HCT116 (cell line): Measurements from ENCODE around the gene ARHGAP18. TPM values are rescaled to one million over a fixed set of nuclear protein-coding genes. Genes with fewer than 3 reads are reported as not detected.

ENCODE experiments used
- ATAC-seq: fragments of 200-7000 bp; cut with Tn5 transposase; 2 replicates; pipeline ENCODE4 v1.9.1; 2020; ENCODE audit warnings: mild to moderate bottlenecking, moderate library complexity
- BruUV-seq: library from RNA; stranded (reverse); fragments of 400-500 nt; replicated peaks from 2 replicates; lab custom pipeline; 2021; lab: Mats Ljungman, UMichigan
- CTCF ChIA-PET: fragments of 300-600 bp; sonication (Branson Sonifier 250); formaldehyde crosslinking; loops from one replicate; lab custom pipeline; 2021; ENCODE audit warnings: antibody characterized with exemption; lab: Charles Lee
- POLR2A ChIA-PET: fragments of 300-600, 350-600 bp; sonication (Branson Sonifier 250); formaldehyde crosslinking; loops from one replicate; lab custom pipeline; 2021; ENCODE audit warnings: antibody characterized with exemption; lab: Charles Lee
- RAD21 ChIA-PET, 2 experiments: fragments of 300-600 bp; sonication (Branson Sonifier 250); formaldehyde crosslinking; loops; one replicate each; lab custom pipeline; 2023; ENCODE audit warnings: low total read pairs in 2 of 2; ENCODE audit not compliant: uncharacterized antibody in 2 of 2, unreplicated experiment in 2 of 2, low non-redundant PET in 1 of 2; lab: Charles Lee
- DNase-seq: peaks from one replicate; pipeline ENCODE4 v3.0.0-alpha.2; 2010; ENCODE audit warnings: low read depth, low spot score
- H2AFZ ChIP-seq: fragments of 200-600 bp; shearing (Covaris generic), sonication (generic); 2 replicates; pipeline ENCODE4 v1.6.1; 2017; ENCODE audit warnings: low read depth, mixed run types, mixed read lengths, antibody characterized with exemption, low read length; ENCODE audit not compliant: poor library complexity, severe bottlenecking
- H3K27ac ChIP-seq: 2 replicates; pipeline ENCODE4 v1.5.1; 2012; ENCODE audit warnings: low read depth, low read length
- H3K27me3 ChIP-seq: fragments of 200-600 bp; sonication (generic); 2 replicates; pipeline ENCODE4 v1.6.1; 2016; ENCODE audit warnings: mixed run types, low read length, mixed read lengths; ENCODE audit not compliant: insufficient read depth
- H3K36me3 ChIP-seq, 2 experiments: fragments of 200-500 bp in 1 of 2; fragments of 200-600 bp in 1 of 2; sonication (Bioruptor generic) in 1 of 2; sonication (generic) in 1 of 2; 2 replicates each; pipeline versions ENCODE4 v1.5.1 to v1.6.1; 2014 to 2016; ENCODE audit warnings: low read length in 2 of 2, inconsistent platforms in 1 of 2, mixed read lengths in 1 of 2, mixed run types in 1 of 2; ENCODE audit not compliant: insufficient read depth in 2 of 2, control insufficient read depth in 1 of 2
- H3K4me1 ChIP-seq, 2 experiments: fragments of 200-600 bp in 1 of 2; sonication (generic) in 1 of 2; 2 replicates each; pipeline versions ENCODE4 v1.5.1 to v1.6.1; 2012 to 2017; ENCODE audit warnings: low read length in 2 of 2, inconsistent platforms in 1 of 2, mild to moderate bottlenecking in 1 of 2, mixed read lengths in 1 of 2, mixed run types in 1 of 2, moderate library complexity in 1 of 2; ENCODE audit not compliant: insufficient read depth in 2 of 2, control insufficient read depth in 1 of 2
- H3K4me2 ChIP-seq: fragments of 200-600 bp; sonication (generic); 2 replicates; pipeline ENCODE4 v1.6.1; 2017; ENCODE audit warnings: mixed run types, low read length, mixed read lengths
- H3K4me3 ChIP-seq, 2 experiments: fragments of 200-600 bp in 1 of 2; sonication (generic) in 1 of 2; replicated peaks in 1 of 2; 2 replicates each; pipeline ENCODE4 v1.5.1; 2011 to 2016; ENCODE audit warnings: low read length in 2 of 2, control low read depth in 1 of 2, low read depth in 1 of 2, mild to moderate bottlenecking in 1 of 2, mixed read lengths in 1 of 2, mixed run types in 1 of 2
- H3K79me2 ChIP-seq: fragments of 200-600 bp; sonication (generic); 2 replicates; pipeline ENCODE4 v1.6.1; 2017; ENCODE audit warnings: mild to moderate bottlenecking, mixed run types, low read length, moderate library complexity, mixed read lengths; ENCODE audit not compliant: insufficient read depth
- H3K9ac ChIP-seq: fragments of 200-600 bp; sonication (generic); 2 replicates; pipeline ENCODE4 v1.6.1; 2016; ENCODE audit warnings: low read length, mixed read lengths
- H3K9me2 ChIP-seq: fragments of 200-600 bp; sonication (generic), shearing (Covaris generic); 2 replicates; pipeline ENCODE4 v1.6.1; 2017; ENCODE audit warnings: mixed run types, mild to moderate bottlenecking, moderate library complexity; ENCODE audit not compliant: insufficient read depth
- H3K9me3 ChIP-seq, 2 experiments: fragments of 200-500 bp in 1 of 2; fragments of 200-600 bp in 1 of 2; sonication (Bioruptor generic) in 1 of 2; sonication (generic) in 1 of 2; 2 replicates each; pipeline ENCODE4 v1.6.1; 2014 to 2017; ENCODE audit warnings: low read length in 2 of 2, mixed read lengths in 2 of 2, inconsistent platforms in 1 of 2, low read depth in 1 of 2, mild to moderate bottlenecking in 1 of 2, mixed run types in 1 of 2, moderate library complexity in 1 of 2; ENCODE audit not compliant: control insufficient read depth in 1 of 2, insufficient read depth in 1 of 2
- H4K20me1 ChIP-seq: fragments of 200-600 bp; sonication (generic), shearing (Covaris generic); 2 replicates; pipeline ENCODE4 v1.6.1; 2017; ENCODE audit warnings: mixed run types, mild to moderate bottlenecking, moderate library complexity; ENCODE audit not compliant: insufficient read depth
- CEBPB ChIP-seq: IDR thresholded peaks from 2 replicates; pipeline ENCODE4 v1.6.1; 2012; ENCODE audit warnings: low read depth
- EGR1 ChIP-seq: IDR thresholded peaks from 2 replicates; pipeline ENCODE4 v1.6.1; 2012; ENCODE audit warnings: low read depth
- ELF1 ChIP-seq: IDR thresholded peaks from 2 replicates; pipeline ENCODE4 v1.6.1; 2012; ENCODE audit warnings: low read depth, borderline replicate concordance
- EZH2 ChIP-seq: fragments of 200-600 bp; sonication (generic); IDR thresholded peaks from 2 replicates; pipeline ENCODE4 v1.6.1; 2017; ENCODE audit warnings: antibody characterized with exemption, mixed run types
- JUND ChIP-seq: IDR thresholded peaks from 2 replicates; pipeline ENCODE4 v1.6.1; 2012
- intact Hi-C: fragments of 100-400 bp; cut with micrococcal nuclease; formaldehyde crosslinking; loops from 2 replicates; pipeline ENCODE4 v1.10.0; 2022
- total RNA-seq: library from RNA; stranded (reverse); gene quantifications from one replicate; pipeline ENCODE4 v1.2.1, GENCODE V29; 2021; ENCODE audit not compliant: unreplicated experiment
- TF ChIP-seq, protein P1 (sequence below): IDR thresholded peaks from 2 replicates; pipeline ENCODE4 v1.6.1; 2012; ENCODE audit warnings: low read depth
- TF ChIP-seq, protein P2 (sequence below), 3 experiments: fragments of 200-600 bp in 1 of 3; sonication (generic) in 1 of 3; IDR thresholded peaks in 2 of 3; conservative IDR thresholded peaks in 1 of 3; 2 replicates each; pipeline ENCODE4 v1.5.1; 2012 to 2017; ENCODE audit warnings: low read depth in 2 of 3, low read length in 2 of 3, antibody characterized with exemption in 1 of 3, borderline replicate concordance in 1 of 3, control low read depth in 1 of 3, mild to moderate bottlenecking in 1 of 3, mixed read lengths in 1 of 3, mixed run types in 1 of 3, moderate library complexity in 1 of 3; ENCODE audit not compliant: insufficient read depth in 1 of 3

ARHGAP18 gene
- total RNA-seq, 1 experiment from 2014 or later, result 70.3 TPM

DNA sequence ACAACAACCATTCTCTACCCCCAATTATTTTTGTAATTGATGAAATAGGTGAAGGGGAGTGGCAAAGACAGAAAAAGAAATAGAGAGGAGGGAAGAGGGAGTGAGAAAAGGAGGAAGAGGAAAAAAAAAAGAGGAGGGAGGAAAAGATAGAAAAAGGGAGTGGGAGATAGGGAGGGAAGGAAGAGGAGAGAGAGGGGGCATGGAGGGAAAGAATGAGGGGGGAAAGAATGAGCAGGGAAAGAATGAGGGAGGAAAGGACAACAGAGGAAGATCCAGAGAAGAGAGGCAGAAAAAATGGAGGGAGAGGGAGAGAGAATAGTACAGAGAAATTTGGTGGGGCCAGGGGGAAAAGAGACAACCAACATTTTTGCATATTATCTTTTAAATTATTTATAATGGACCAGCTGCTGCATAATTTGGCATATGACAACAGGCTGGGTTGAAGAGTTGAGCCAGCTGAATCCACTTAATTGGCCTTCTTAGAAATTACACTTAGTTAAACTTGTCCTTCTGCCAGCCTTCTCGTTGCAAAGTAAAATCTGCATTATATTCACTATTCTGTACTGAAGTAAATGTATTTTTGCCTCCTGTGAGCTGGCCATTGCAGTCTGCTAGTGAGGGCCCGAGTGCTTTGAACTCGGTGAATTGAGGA lies 101.0 kb downstream of the ARHGAP18 start (continued):
- no peak for TF ChIP-seq JUND

DNA sequence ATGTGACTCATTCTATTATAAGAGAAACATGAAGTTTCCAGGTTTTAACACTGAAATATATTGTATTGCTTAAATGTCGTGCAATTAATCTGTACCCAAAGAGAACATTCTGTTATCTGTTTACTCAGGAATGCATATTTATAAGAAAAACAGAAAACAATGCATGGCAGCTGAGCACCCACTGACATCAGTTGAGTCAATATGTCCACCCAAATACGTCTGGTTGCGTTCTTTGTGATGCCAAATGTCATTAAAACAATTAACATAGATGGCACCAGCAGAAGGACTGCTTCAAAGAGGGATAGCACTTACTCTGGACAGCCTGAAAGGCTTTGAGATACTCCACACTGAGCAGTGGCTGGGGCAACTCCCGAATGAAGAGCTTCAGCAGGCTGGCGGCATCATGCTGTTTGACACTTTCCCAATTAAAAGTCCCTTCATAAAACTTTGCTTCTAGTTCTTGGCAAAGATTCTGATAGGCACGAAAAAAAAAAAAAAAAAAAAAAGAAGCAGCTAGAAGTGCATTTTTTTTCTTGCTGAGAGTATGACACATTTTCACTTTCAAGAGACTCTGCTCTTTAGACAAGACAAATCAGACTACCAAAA lies 102.3 kb downstream of the ARHGAP18 start:
- Histone ChIP-seq H4K20me1 (no peaks in the 10 kb centered on the region), H3K27me3 (no peaks in the 10 kb centered on the region), H3K9ac (no peak overlapping the region), H3K36me3 (peaks cover 21 to 40% of the 10 kb centered on the region in 2 experiments), H2AFZ (no peak overlapping the region), H3K9me3 (no peaks in the 10 kb centered on the region), H3K9me2 (no peaks in the 10 kb centered on the region), H3K4me3 (no peak overlapping the region), H3K79me2 (no peaks in the 10 kb centered on the region), H3K4me1 (no peaks in the 10 kb centered on the region), H3K4me2 (no peak overlapping the region), H3K27ac (no peak overlapping the region)
- RAD21 ChIA-PET, result no interaction called here
- CTCF ChIA-PET, result no interaction called here
- no TSS peak for BruUV-seq
- intact Hi-C loops, result no loop called here
- DNase-seq, result no peak
- no peak for TF ChIP-seq EGR1
- no peak for TF ChIP-seq ELF1
- TF ChIP-seq, protein P1, sequence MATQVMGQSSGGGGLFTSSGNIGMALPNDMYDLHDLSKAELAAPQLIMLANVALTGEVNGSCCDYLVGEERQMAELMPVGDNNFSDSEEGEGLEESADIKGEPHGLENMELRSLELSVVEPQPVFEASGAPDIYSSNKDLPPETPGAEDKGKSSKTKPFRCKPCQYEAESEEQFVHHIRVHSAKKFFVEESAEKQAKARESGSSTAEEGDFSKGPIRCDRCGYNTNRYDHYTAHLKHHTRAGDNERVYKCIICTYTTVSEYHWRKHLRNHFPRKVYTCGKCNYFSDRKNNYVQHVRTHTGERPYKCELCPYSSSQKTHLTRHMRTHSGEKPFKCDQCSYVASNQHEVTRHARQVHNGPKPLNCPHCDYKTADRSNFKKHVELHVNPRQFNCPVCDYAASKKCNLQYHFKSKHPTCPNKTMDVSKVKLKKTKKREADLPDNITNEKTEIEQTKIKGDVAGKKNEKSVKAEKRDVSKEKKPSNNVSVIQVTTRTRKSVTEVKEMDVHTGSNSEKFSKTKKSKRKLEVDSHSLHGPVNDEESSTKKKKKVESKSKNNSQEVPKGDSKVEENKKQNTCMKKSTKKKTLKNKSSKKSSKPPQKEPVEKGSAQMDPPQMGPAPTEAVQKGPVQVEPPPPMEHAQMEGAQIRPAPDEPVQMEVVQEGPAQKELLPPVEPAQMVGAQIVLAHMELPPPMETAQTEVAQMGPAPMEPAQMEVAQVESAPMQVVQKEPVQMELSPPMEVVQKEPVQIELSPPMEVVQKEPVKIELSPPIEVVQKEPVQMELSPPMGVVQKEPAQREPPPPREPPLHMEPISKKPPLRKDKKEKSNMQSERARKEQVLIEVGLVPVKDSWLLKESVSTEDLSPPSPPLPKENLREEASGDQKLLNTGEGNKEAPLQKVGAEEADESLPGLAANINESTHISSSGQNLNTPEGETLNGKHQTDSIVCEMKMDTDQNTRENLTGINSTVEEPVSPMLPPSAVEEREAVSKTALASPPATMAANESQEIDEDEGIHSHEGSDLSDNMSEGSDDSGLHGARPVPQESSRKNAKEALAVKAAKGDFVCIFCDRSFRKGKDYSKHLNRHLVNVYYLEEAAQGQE, result no peak
- TF ChIP-seq CEBPB, result no peak
- TF ChIP-seq, protein P2, sequence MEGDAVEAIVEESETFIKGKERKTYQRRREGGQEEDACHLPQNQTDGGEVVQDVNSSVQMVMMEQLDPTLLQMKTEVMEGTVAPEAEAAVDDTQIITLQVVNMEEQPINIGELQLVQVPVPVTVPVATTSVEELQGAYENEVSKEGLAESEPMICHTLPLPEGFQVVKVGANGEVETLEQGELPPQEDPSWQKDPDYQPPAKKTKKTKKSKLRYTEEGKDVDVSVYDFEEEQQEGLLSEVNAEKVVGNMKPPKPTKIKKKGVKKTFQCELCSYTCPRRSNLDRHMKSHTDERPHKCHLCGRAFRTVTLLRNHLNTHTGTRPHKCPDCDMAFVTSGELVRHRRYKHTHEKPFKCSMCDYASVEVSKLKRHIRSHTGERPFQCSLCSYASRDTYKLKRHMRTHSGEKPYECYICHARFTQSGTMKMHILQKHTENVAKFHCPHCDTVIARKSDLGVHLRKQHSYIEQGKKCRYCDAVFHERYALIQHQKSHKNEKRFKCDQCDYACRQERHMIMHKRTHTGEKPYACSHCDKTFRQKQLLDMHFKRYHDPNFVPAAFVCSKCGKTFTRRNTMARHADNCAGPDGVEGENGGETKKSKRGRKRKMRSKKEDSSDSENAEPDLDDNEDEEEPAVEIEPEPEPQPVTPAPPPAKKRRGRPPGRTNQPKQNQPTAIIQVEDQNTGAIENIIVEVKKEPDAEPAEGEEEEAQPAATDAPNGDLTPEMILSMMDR (IDR thresholded peaks at IDR 0.05 in 2 of 3, conservative IDR thresholded peaks at IDR 0.05 in 1 of 3; ENCODE audit: borderline replicate concordance in 1 of 3, insufficient read depth in 1 of 3, low read depth in 2 of 3, low read length in 2 of 3), result no peak
- no peak for TF ChIP-seq JUND
- no peak for TF ChIP-seq EZH2
- POLR2A ChIA-PET, result no interaction called here
- no peak for ATAC-seq
